ENCODE measurements around the gene HOMER3.

Gene HOMER3

DNA sequence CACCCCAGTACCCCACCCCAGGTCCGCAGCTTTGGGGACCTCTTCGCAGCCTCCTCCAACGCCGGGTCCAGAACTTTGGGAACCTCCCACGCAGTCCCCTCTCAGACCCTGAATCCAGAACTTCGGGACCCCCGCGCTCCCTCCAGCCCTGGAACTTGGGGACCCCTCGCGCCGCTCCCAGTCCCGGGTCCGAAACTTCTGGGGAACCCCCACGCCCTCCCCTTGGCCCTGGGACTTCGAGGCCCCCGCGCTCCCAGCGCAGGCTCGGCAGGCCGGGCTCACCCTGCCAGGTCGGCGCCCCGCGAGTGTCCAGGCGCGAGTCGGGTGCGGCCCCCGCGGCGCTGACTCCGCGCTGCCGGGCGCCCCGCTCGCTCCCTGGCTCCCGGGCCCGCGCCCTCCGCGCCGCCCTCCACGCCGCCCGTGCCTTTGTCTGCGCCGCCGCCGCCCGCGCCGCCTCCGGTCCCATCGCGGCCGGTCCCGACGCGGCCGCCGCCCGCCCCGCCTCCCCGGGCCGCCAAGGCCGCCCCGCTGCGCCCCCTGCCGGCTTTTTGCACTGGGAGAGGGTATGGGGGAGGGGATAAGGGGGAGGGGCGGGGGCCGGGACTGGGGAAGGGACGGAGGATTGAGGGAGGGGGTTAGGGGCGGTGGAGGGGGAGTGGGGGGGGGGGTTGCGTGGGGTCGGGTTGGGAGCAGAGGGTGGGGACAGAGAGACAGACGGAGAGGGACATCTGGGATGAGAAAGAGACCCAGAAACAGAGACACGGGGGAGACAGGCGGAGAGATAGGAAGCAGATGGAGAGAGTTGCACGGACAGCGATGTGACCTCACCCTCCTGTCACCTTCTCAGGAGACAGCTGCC, at the start of gene HOMER3:
HOMER3 (minus strand) TSS at position 449 of the 859 bp plus-strand sequence. CDS start 2,235 bp downstream, outside the sequence.
- DNase-seq, result peak; percentile 84

DNA sequence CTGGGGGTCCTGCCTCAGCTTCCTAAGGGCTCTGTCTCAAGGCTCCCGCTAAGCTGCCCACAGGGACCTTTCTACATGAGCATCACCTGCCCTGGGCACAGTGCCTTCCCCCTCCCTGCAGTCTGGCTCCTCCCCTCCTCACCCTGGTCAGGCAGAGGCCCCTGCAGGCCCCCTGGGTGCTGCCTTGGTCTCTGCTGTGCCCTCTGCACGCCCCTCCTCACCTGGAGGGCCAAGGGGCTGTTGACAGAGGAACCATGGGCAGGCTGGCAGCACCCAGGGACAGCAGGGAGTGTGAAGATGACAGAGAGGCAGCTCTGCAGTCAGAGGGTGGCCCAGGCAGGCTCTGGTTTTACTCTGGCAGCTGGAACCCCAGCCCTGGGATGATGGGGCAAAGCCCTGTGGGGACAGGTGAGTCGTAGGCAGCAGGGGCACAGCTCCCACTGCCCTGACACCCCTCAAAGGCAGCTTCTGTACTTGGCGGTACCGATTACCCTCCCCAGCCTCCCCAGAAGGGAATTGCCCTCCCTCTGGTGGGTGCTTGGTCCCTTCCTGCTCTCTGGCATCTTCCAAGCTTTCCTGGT, 49.2 kb upstream of the HOMER3 start:
- DNase-seq, result no peak

DNA sequence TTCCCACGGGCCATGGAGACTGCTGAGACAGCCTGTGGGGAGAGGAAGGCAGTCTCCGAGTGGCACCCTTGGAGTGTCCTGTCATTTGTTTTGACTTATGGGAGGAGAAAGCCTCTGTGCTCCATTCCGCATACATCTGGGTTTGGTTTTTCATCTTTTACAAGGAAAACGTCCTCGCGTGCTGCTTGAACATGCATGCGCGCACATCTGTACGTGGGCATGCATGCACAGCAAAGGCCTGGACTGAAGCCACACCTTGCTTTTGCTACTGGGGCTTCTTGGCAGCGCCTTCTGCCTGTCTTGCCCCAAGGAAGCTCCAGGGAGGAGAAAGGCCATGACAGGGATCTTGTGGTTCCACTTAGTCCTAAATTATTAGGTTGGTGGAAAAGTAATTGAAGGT, 48.3 kb upstream of the HOMER3 start:
- DNase-seq, result no peak

DNA sequence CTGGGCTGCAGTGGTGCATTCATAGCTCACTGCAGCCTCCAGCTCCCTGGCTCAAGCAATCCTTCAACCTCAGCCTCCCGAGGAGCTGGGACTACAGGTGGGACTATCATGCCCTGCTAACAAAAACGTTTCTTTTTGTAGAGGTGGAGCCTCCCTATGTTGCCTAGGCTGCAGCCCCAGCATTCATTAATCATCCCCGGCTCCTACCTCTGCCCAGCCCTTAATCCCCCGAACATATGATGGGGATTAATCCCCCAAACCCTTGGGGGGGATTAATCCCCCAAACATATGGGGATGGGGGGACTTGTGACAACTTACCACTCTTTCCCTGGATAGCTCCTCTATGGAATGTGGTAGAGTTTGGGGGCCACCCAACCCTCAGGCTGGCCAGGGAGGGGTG, 46.4 kb upstream of the HOMER3 start:
- no peak for DNase-seq

DNA sequence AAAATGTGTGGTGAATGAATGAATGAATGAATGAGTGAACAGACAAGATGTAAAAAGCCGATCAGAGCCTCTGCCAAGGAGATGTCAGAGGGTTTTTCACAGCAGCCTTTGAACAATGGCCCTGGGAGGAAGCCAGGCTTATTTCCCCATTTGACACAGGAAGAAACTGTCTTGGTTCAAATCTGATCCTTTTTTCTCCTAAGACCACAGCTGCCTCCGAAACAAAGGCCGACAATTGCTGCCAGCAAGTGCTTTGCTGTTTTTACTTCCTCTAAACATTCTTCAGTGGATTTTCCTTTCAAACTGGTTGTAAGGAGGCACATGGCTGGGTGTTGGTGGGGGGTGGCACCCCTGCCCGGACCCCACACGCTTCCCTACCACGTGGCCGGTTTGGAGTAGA, 44.2 kb upstream of the HOMER3 start:
- no peak for DNase-seq

DNA sequence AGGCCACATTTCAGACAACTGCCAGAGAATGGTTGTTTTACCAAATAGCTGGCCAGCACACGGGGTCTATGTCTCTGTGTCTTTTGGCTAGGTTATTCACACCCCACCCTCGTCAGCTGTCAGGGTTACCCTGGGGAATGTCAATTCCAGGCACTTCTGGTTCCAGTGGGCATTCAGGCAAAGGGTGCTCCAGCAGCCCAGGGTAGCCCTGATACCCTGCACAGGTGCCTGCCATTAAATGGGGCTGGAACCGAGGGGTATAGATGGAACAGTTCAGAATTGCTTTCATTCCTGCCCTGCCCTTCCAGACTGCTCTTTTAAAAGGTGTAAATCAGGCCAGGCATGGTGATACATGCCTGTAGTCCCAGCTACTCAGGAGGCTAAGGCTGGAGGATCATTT, 43.2 kb upstream of the HOMER3 start:
- DNase-seq, result no peak

DNA sequence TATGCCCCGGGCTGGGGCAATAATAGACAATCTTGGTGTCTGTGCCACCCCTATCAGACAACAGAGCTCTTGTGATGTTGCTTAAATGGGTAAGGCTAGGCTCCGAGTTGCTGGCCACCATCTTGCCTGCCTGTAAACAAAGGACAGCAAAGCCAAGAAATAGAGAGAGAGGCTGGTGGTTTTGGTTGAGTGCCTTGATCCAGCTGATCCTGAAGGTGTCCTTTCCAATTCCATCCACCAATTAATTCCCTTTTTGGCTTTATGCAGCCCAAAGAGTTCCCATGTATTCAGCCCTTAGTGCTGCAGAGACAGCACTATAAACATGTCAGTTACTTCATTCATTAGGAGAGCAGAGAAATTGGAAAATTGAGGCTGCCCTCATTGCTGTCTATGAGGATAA, 41.7 kb upstream of the HOMER3 start:
- DNase-seq, result no peak

DNA sequence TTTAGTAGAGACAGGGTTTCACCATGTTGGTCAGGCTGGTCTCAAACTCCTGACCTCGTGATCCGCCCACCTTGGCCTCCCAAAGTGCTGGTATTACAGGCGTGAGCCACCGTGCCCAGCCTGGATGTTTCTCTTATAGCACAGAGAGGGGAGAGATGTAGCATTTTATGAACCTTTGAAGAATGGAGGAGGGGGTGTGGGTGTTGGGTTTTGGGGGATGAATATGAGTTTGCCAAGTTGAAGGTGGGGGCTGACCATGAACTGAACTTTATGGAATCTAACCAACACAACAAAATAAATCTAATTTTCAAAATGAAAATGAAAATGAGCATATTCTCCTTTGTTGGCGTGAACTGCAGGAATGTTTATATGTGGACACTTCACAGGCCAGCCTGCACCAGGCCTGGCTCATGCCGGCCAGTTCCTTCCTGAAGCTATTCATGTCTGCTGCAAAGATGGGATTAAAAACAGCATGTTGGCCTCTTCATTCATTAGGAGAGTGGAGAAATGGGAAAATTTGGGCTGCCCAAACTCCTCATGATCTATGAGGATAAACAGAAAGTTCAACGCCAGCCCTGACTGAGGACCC, 39.5 kb upstream of the HOMER3 start:
- DNase-seq, result no peak

DNA sequence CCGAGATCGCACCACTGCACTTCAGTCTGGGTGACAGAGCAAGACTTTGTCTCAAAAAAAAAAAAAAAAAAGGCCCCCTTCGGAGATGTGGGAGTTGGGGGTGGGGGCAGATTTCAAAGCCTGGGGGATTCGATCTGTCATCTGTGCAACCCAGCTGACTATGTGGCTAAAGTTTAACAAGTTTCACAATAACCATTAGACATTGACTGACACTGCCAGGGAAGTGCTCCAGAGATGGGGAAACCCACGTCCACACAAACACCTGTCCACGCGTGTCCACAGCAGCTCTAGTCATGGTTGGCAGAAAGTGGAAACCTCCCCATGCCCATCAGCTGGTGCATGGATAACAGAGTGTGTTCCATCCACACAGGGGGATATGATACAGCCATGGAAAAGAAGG, 37.6 kb upstream of the HOMER3 start:
- DNase-seq, result no peak

DNA sequence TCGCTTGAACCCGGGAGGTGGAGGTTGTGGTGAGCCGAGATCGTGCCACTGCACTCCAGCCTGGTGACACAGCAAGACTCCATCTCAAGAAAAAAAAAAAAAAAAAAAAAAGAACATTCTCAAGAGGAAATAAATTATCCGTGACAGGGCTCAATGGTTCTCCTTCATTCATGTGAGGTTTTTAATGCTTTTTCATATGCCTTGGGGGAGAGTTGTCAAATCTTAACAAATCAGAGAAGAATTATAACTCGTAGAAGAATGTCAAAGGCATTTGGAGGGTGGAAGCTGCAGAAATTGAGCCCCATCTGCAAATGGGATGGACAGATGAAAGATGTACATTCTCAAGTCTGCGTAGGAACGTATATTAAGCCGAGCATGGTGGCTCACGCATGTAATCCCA, 34.9 kb upstream of the HOMER3 start:
- no peak for DNase-seq

DNA sequence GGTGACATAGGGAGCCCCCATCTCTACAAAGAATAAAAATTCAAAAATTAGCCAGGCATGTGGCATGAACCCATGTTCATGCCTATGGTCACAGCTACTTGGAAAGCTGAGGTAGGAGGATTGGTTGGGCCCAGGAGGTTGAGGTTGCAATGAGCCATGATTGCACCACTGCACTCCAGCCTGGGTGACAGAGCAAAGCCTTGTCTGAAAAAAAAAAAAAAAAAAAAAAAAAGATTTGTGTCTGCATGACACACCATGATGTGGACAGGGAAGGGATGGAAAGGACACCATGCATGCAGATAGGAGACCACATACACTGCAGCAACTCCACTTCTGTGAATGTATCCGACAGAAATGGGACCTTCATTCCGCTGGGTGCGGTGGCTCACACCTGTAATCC, 34.0 kb upstream of the HOMER3 start:
- no peak for DNase-seq

DNA sequence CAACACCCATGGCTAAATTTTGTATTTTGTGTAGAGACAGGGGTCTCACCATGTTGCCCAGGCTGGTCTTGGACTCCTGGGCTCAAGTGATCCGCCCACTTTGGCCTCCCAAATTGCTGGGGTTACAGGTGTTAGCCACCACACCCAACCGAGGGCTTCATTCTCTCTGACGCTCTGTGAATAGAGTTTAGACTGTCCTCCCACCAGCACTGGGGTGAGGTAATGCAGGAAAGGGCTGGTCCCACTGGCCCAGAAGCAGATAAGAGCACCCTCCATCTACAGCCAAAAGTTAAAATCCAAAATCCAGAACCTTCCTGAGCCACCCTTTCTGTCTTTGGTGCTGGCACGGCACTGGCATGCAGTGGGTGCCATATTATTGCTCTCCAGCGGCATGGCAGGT, 31.8 kb upstream of the HOMER3 start:
- DNase-seq, result no peak

DNA sequence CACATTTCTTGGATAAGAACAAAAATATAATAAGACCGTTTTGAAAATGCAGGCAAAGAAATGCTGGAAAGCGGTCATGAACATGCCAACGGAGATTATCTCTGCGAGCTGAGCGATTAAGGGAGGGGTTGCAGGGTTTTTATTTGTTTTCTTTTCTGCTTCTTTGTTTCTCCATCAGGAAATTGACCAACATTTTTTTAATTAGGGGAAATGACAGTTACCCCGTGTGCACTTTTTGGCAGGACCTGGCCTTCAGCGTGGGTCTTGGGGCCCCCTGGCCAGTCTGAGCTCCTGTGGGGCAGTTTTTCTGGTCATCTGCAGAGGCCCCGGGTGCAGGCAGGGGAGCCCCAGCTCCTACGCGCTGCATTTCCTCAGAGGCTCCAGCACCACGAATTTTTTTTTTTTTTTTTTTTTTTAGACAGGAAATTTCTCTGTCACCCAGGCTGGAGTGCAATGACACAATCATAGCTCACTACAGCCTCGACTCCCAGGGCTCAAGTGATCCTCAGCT, 31.3 kb upstream of the HOMER3 start:
- no peak for DNase-seq

DNA sequence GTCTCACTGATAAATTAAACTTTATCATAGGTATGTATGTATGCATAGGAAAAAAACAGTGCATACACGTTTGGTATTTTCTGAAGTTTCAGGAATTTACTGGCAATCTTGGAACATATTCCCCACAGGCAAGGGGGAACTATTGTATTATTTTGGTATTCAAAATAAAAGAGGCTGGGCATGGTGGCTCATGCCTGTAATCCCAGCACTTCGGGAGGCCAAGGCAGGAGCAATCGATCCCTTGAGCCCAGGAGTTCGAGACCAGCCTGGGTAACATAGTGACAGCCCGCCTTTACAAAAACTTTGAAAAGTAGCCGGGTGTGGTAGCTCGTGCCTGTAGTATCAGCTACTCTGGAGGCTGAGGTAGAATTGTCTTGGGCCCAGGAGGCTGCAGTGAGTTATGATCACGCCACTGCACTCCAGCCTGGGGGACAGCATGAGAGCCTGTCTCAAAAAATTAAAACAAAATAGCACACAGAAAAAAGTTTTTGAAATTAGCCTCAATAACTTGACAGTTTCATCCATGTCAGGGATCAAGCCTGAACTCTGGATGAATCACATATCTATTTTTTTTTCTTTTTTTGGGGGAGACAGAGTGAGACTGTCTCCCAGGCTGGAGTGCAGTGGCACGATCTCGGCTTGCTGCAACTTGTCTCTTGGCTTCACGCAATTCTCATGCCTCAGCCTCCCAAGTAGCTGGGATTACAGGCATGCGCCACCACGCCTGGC, 29.1 kb upstream of the HOMER3 start:
- DNase-seq, result no peak

DNA sequence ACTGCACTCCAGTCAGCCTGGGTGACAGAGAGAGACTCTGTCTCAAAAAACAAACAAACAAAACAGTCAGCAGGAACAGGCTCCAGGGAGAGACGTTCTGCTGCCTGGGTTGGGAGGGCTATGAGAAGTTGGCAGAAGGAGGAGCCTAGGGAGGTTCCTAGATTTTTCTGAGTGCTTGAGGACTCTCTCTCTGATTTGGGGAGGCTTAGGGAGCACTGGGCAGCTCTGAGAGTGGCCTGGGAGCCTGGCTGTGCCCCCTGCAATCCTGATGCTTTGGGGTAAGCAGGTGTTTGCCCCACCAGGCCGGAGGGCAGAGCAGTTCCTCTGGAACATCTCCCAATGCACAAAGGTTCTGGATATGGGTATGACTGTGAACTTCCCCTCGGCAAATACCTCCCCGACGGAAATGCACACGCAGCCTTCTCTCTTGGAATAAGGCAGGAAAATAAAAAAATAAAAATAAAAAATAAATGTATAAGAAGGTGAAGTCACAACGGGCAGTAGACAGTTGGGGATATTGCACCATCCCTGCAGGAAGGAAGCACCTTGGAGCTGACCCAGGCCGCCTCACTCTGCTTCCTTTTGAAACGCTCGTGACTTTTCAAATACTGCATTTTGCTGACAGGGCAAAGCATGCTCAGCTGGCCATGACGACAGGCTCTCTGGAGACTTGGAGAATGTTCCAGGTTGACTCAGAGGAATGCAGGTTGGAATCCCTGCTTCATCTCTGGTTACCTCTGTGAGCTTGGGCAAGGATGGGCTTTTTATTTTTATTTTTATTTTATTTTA, 26.5 kb upstream of the HOMER3 start:
- no peak for DNase-seq

DNA sequence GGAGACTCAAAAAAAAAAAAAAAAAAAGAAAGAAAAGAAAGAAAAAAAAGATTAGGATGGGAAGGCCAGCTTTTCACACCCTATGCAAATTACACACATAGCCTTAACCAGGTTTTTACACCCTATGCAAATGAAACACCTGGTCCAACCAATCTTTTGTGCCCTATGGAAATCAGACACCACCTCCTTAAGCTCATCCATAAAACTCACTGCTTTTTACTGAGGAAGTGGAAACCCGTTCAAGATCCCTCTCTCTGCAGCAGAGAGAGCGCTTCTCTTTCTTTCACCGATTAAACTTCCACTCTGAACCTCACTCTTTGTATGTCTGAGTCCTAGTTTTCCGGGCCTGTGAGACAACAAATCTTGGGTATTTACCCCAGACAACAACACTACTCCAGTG, 25.3 kb upstream of the HOMER3 start:
- no peak for DNase-seq

DNA sequence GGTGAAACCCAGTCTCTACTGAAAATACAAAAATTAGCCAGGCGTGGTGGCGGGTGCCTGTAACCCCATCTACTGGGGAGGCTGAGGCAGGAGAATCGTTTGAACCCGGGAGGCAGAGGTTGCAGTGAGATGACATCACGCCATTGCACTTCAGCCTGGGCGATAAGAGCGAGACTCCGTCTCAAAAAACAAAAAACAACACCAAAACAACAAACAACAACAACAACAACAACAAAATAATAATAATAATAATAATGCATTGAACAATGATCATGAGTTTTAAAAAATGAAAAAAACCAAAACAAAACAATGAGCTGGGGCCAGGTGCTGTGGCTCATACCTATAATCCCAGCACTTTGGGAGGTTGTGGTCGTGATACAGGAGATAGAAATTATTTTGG, 23.1 kb upstream of the HOMER3 start:
- DNase-seq, result no peak

DNA sequence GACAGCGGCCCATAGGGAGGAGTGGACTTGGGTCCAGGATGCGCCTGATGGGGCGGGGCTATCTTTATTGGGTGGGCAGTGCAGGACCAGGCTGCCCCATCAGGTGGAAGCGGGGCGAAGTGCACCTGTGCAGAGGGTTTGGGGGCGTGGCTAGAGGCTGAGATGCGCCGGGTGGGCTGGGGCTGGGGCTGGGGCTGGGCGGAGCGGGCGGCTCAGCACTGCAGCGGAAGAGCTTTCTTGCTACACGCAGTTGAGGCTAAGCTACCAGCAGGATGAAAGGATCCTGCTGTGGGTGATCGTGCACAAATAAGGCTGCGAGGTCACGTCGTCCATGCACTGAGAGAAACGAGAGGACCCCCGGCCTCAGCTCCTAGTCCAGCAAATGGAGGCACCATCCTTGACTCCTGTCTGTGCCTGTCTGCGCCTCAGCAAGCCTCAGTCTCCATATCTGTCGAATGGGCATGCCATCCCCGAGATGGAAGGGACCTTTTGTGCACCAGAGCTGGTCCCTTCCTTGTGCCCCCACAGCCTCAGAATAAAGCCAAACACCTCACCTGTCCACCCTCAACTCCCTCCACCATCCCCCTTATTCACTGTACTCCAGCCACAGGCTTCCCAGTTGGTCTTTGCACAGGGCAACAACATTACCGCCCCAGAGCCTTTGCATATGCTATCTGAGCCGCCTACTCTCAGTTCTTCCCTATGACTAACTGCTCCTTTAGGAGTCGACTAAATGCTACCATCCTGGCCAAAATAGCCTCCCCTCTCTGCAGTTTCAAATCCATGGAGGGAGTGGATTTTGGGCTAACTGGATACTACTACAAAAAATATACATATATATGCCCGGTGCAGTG, 21.0 kb upstream of the HOMER3 start:
- DNase-seq, result no peak

DNA sequence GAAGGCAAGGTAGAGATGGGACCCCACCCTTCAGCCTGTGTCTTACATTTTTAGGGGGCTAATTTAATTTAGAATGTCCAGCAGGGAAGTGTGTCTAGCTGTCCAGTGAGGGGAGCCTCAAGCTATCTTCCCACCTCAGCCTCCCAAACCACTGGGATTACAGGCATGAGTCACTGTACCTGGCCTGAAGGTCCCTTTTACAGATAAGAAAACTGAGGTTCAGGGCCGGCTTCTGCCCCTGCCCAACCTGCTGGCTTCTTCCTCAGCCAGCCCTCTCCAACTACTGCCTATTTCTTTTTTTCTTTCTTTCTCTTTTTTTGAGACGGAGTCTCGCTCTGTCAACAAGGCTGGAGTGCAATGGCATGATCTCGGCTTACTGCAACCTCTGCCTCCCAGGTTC, 19.4 kb upstream of the HOMER3 start:
- DNase-seq, result no peak

DNA sequence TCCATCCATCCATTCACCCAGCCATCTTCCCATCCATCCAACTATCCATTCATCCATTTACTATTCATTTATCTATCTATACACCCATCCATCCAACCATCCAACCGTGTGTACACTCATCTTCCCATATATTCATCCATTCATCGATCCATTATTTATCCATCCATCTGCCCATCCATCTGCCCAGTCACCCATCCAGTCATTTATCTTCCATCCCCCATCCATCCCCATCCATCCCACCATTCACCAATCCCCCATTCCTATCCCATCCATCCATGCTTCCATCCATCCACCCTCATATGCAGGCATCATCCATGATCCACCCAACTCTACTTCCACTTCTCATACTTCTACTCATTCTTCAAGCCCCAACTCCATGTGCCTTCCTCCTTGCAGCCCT, 14.0 kb upstream of the HOMER3 start:
- DNase-seq, result no peak

DNA sequence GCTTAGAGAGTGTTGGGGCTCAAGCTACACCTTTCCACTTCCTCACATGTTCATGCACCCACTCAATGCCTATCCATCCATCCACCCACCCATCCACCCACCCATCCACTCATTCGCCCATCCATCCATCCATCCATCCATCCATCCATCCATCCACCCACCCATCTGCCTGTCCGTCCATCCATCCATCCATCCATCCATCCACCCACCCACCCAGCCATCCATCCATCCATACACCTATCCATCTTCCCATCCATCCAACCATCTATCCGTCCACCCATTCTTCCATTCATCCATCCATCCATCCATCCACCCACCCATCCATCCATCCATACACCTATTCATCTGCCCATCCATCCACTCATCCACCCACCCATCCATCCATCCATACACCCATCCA, 13.1 kb upstream of the HOMER3 start:
- no peak for DNase-seq
